Measurements from ENCODE around the gene PRG3. TPM values are rescaled to one million over a fixed set of nuclear protein-coding genes. Genes with fewer than 3 reads are reported as not detected.

The PRG3 gene
- total and polyA plus RNA-seq, 9 of the 15 experiments (the other 6 are each of a cell fraction or from before 2014, with no cell fraction given) = 0.18 to 0.55 (median 0.38) TPM; not detected in 6

- no peak for TF ChIP-seq PBX2 (CRISPR knock-in tag; IDR thresholded peaks at IDR 0.05; ENCODE audit: low read depth)
- TF ChIP-seq PBX2 (tag; conservative IDR thresholded peaks at IDR 0.05; ENCODE audit: low read depth) = 0 out of 2 replicates have a peak, but pooled peaks have one; percentile 20
- no peak for TF ChIP-seq ZNF184 (CRISPR knock-in tag; IDR thresholded peaks at IDR 0.05)
- no peak for TF ChIP-seq ZNF79 (CRISPR knock-in tag; IDR thresholded peaks at IDR 0.05; ENCODE audit: low read depth)
- no peak for TF ChIP-seq NR2F6 (CRISPR knock-in tag; IDR thresholded peaks at IDR 0.05)
- TF ChIP-seq ZNF124 (CRISPR knock-in tag; IDR thresholded peaks at IDR 0.05) = no peak
- no peak for TF ChIP-seq CREB3 (tag; conservative IDR thresholded peaks at IDR 0.05; ENCODE audit: low read depth)
- TF ChIP-seq BHLHE40 (IDR thresholded peaks at IDR 0.05; ENCODE audit: low read length) = peak; percentile 100
- peak; percentile 13; the same call in 1 of the 2 replicates for TF ChIP-seq DIDO1 (tag; IDR thresholded peaks at IDR 0.05; ENCODE audit: low read depth)
- no peak for TF ChIP-seq SREBF1 (IDR thresholded peaks at IDR 0.05; ENCODE audit: borderline replicate concordance, low read depth, low read length)
- TF ChIP-seq ZNF717 (CRISPR knock-in tag; IDR thresholded peaks at IDR 0.05) = no peak
- no peak for TF ChIP-seq ZNF224 (CRISPR knock-in tag; IDR thresholded peaks at IDR 0.05)
- TF ChIP-seq ESRRA (IDR thresholded peaks at IDR 0.05; ENCODE audit: borderline replicate concordance, low read depth) = peak; percentile 77; the same call in 1 of the 2 replicates
- TF ChIP-seq IRF2 (CRISPR knock-in tag; IDR thresholded peaks at IDR 0.05) = no peak
- TF ChIP-seq ARHGAP35 (IDR thresholded peaks at IDR 0.05; ENCODE audit: partially characterized antibody) = no peak
- TF ChIP-seq SIN3A (IDR thresholded peaks at IDR 0.05; ENCODE audit: borderline replicate concordance in 2 of 2, control insufficient read depth in 1 of 2, low read depth in 2 of 2, low read length in 2 of 2) = peak; percentile 80 to 98
- no peak for TF ChIP-seq SRSF9 (IDR thresholded peaks at IDR 0.05; ENCODE audit: borderline replicate concordance, low read depth, low read length)
- TF ChIP-seq ETV5 (CRISPR knock-in tag; IDR thresholded peaks at IDR 0.05; ENCODE audit: low read depth) = peak; percentile 90
- no peak for TF ChIP-seq ZNF3 (CRISPR knock-in tag; IDR thresholded peaks at IDR 0.05)
- no peak for TF ChIP-seq HNRNPK (IDR thresholded peaks at IDR 0.05; ENCODE audit: low read depth, low read length, poor library complexity, severe bottlenecking)
- peak; percentile 91 for TF ChIP-seq ZNF740 (CRISPR knock-in tag; IDR thresholded peaks at IDR 0.05)
- peak in 1 of 2 experiments; percentile 69; a peak in 1 of 4 replicates for TF ChIP-seq ZNF740 (tag; IDR thresholded peaks at IDR 0.05)
- TF ChIP-seq NEUROD1 (IDR thresholded peaks at IDR 0.05; ENCODE audit: borderline replicate concordance, low read depth, low read length, partially characterized antibody) = peak; percentile 85
- no peak for TF ChIP-seq FUS (optimal IDR thresholded peaks at IDR 0.05; ENCODE audit: low read depth, low read length)
- TF ChIP-seq SMC3 (conservative IDR thresholded peaks at IDR 0.05; ENCODE audit: insufficient read depth, low read depth, low read length) = no peak
Measured at GRCh38 chr11:57424792-57425564, 44.0 kb upstream of the PRG3 start (continued).

All from K562 (cell line).